ENCODE data around the gene TDRD3. TPM values are rescaled to one million over a fixed set of nuclear protein-coding genes. Genes with fewer than 3 reads are reported as not detected.
A peak's percentile ranks its signal among the peaks of the same experiment; 100 is the strongest.

TDRD3 gene
- total RNA-seq, 6 experiments from 2014 or later = 11.5 to 13.3 (median 12.3) TPM

GRCh38 chr13:60392131-60392530, 4.9 kb upstream of the TDRD3 start:
- Mint-ChIP-seq H3K27me3 (ENCODE audit: insufficient read depth) (peaks cover 8% of the 10 kb centered on the region), H3K36me3 (ENCODE audit: low read depth) (no peaks in the 10 kb centered on the region), H3K4me3 (no peak overlapping the region), H3K27ac (no peak overlapping the region), H3K9me3 (no peaks in the 10 kb centered on the region), H3K4me1 (ENCODE audit: low read depth) (peaks cover 9% of the 10 kb centered on the region)
- TF ChIP-seq CTCF (IDR thresholded peaks at IDR 0.05) = no peak
- DNase-seq = no peak

- Mint-ChIP-seq H3K4me1 (ENCODE audit: low read depth) (peaks cover 36% of the 10 kb centered on the region), H3K27me3 (ENCODE audit: insufficient read depth) (peaks cover 2% of the 10 kb centered on the region), H3K9me3 (no peaks in the 10 kb centered on the region), H3K36me3 (ENCODE audit: low read depth) (no peaks in the 10 kb centered on the region), H3K4me3 (peak overlapping the region; percentile 98), H3K27ac (peak overlapping the region; percentile 97)
- no peak for TF ChIP-seq CTCF (IDR thresholded peaks at IDR 0.05)
- peak; percentile 84 for DNase-seq
These were observed 843 bp upstream of the TDRD3 start for GRCh38 chr13:60395971-60396782.

- H3K9me3 Mint-ChIP-seq = no peaks in the 10 kb centered on the region
- H3K27me3 Mint-ChIP-seq (ENCODE audit: insufficient read depth) = peaks cover 2% of the 10 kb centered on the region
- peak overlapping the region; percentile 89 for H3K4me3 Mint-ChIP-seq
- peak overlapping the region; percentile 95 for H3K27ac Mint-ChIP-seq
- DNase-seq = peak; percentile 52
- peaks cover 45% of the 10 kb centered on the region for H3K4me1 Mint-ChIP-seq (ENCODE audit: low read depth)
- TF ChIP-seq CTCF (IDR thresholded peaks at IDR 0.05) = no peak
- no peaks in the 10 kb centered on the region for H3K36me3 Mint-ChIP-seq (ENCODE audit: low read depth)
These were observed 821 bp downstream of the TDRD3 start for GRCh38 chr13:60397704-60398378.

- Mint-ChIP-seq H3K4me1 (ENCODE audit: low read depth) (peaks cover 45% of the 10 kb centered on the region), H3K36me3 (ENCODE audit: low read depth) (no peaks in the 10 kb centered on the region), H3K27ac (peak overlapping the region; percentile 95), H3K4me3 (peak overlapping the region; percentile 89), H3K27me3 (ENCODE audit: insufficient read depth) (peaks cover 2% of the 10 kb centered on the region), H3K9me3 (no peaks in the 10 kb centered on the region)
- TF ChIP-seq CTCF (IDR thresholded peaks at IDR 0.05) = no peak
- no peak for DNase-seq
These were observed 1.4 kb downstream of the TDRD3 start for GRCh38 chr13:60398379-60398891.

GRCh38 chr13:60398907-60399589, 2.0 kb downstream of the TDRD3 start:
- no peak for DNase-seq
- H3K4me1 Mint-ChIP-seq (ENCODE audit: low read depth) = peaks cover 45% of the 10 kb centered on the region
- peak overlapping the region; percentile 95 for H3K27ac Mint-ChIP-seq
- no peaks in the 10 kb centered on the region for H3K36me3 Mint-ChIP-seq (ENCODE audit: low read depth)
- TF ChIP-seq CTCF (IDR thresholded peaks at IDR 0.05) = no peak
- H3K27me3 Mint-ChIP-seq (ENCODE audit: insufficient read depth) = peaks cover 2% of the 10 kb centered on the region
- peak overlapping the region; percentile 89 for H3K4me3 Mint-ChIP-seq
- H3K9me3 Mint-ChIP-seq = no peaks in the 10 kb centered on the region
